ENCODE results near the gene SLC4A3. TPM values are rescaled to one million over a fixed set of nuclear protein-coding genes. Genes with fewer than 3 reads are reported as not detected.

Gene SLC4A3
- total RNA-seq, 1 donor from 2014 or later = 2.1 TPM

- Mint-ChIP-seq H3K36me3 (ENCODE audit: low read depth, unreplicated experiment) (no peaks in the 10 kb centered on the region), H3K4me1 (ENCODE audit: unreplicated experiment) (no peaks in the 10 kb centered on the region), H3K27me3 (ENCODE audit: unreplicated experiment) (peaks cover 3% of the 10 kb centered on the region), H3K9me3 (ENCODE audit: unreplicated experiment) (no peaks in the 10 kb centered on the region), H3K4me3 (ENCODE audit: unreplicated experiment) (no peak overlapping the region), H3K27ac (ENCODE audit: unreplicated experiment) (no peak overlapping the region)
- TF ChIP-seq CTCF (IDR thresholded peaks at IDR 0.05; ENCODE audit: unreplicated experiment) = no peak
- no peak for DNase-seq (ENCODE audit: low spot score)
These were observed 29.1 kb downstream of the SLC4A3 start for GRCh38 chr2:219656526-219656925.

GRCh38 chr2:219658196-219658846, 30.9 kb downstream of the SLC4A3 start:
- Mint-ChIP-seq H3K9me3 (ENCODE audit: unreplicated experiment) (peaks cover 4% of the 10 kb centered on the region), H3K27me3 (ENCODE audit: unreplicated experiment) (peaks cover 3% of the 10 kb centered on the region), H3K4me3 (ENCODE audit: unreplicated experiment) (no peak overlapping the region), H3K4me1 (ENCODE audit: unreplicated experiment) (peaks cover 4% of the 10 kb centered on the region), H3K27ac (ENCODE audit: unreplicated experiment) (no peak overlapping the region), H3K36me3 (ENCODE audit: low read depth, unreplicated experiment) (peaks cover 8% of the 10 kb centered on the region)
- TF ChIP-seq CTCF (IDR thresholded peaks at IDR 0.05; ENCODE audit: unreplicated experiment) = no peak
- no peak for DNase-seq (ENCODE audit: low spot score)

GRCh38 chr2:219658874-219659273, 31.4 kb downstream of the SLC4A3 start:
- Mint-ChIP-seq H3K4me3 (ENCODE audit: unreplicated experiment) (no peak overlapping the region), H3K36me3 (ENCODE audit: low read depth, unreplicated experiment) (peaks cover 8% of the 10 kb centered on the region), H3K9me3 (ENCODE audit: unreplicated experiment) (peaks cover 4% of the 10 kb centered on the region), H3K27me3 (ENCODE audit: unreplicated experiment) (peaks cover 3% of the 10 kb centered on the region), H3K27ac (ENCODE audit: unreplicated experiment) (no peak overlapping the region), H3K4me1 (ENCODE audit: unreplicated experiment) (peaks cover 4% of the 10 kb centered on the region)
- no peak for DNase-seq (ENCODE audit: low spot score)
- TF ChIP-seq CTCF (IDR thresholded peaks at IDR 0.05; ENCODE audit: unreplicated experiment) = no peak

- Mint-ChIP-seq H3K27me3 (ENCODE audit: unreplicated experiment) (peaks cover 3% of the 10 kb centered on the region), H3K27ac (ENCODE audit: unreplicated experiment) (no peak overlapping the region), H3K9me3 (ENCODE audit: unreplicated experiment) (peaks cover 4% of the 10 kb centered on the region), H3K4me1 (ENCODE audit: unreplicated experiment) (peaks cover 4% of the 10 kb centered on the region), H3K4me3 (ENCODE audit: unreplicated experiment) (no peak overlapping the region), H3K36me3 (ENCODE audit: low read depth, unreplicated experiment) (peaks cover 8% of the 10 kb centered on the region)
- no peak for TF ChIP-seq CTCF (IDR thresholded peaks at IDR 0.05; ENCODE audit: unreplicated experiment)
- no peak for DNase-seq (ENCODE audit: low spot score)
These were observed 33.9 kb downstream of the SLC4A3 start for GRCh38 chr2:219661197-219661954.

- Mint-ChIP-seq H3K4me3 (ENCODE audit: unreplicated experiment) (no peak overlapping the region), H3K4me1 (ENCODE audit: unreplicated experiment) (peaks cover 4% of the 10 kb centered on the region), H3K27me3 (ENCODE audit: unreplicated experiment) (peaks cover 5% of the 10 kb centered on the region), H3K27ac (ENCODE audit: unreplicated experiment) (no peak overlapping the region), H3K9me3 (ENCODE audit: unreplicated experiment) (peaks cover 4% of the 10 kb centered on the region), H3K36me3 (ENCODE audit: low read depth, unreplicated experiment) (peaks cover 8% of the 10 kb centered on the region)
- TF ChIP-seq CTCF (IDR thresholded peaks at IDR 0.05; ENCODE audit: unreplicated experiment) = no peak
- no peak for DNase-seq (ENCODE audit: low spot score)
These were observed 34.5 kb downstream of the SLC4A3 start for GRCh38 chr2:219661955-219662395.
